ENCODE data around the gene MBD3L5.

GRCh38 chr19:6996810-6997209, 33.6 kb upstream of the MBD3L5 start:
- TF ChIP-seq CTCF (IDR thresholded peaks at IDR 0.05), result no peak
- no peak for TF ChIP-seq POLR2AphosphoS5 (IDR thresholded peaks at IDR 0.05)
- no peak for TF ChIP-seq EP300 (IDR thresholded peaks at IDR 0.05)
- no peak for TF ChIP-seq POLR2A (IDR thresholded peaks at IDR 0.05; ENCODE audit: low read depth)

All from esophagus muscularis mucosa (tissue), 4 donors.